Right lobe of liver (tissue), 6 donors: ENCODE data around the gene G3BP2. TPM values are rescaled to one million over a fixed set of nuclear protein-coding genes. Genes with fewer than 3 reads are reported as not detected.

ENCODE experiments used
- ATAC-seq, 4 donors: fragments of 200-7000 bp; cut with Tn5 transposase; one replicate each; pipeline ENCODE4 v1.9.1; 2020; ENCODE audit warnings: mild to moderate bottlenecking in 4 of 4, moderate library complexity in 4 of 4
- DNase-seq, 3 donors: peaks; one replicate each; pipeline ENCODE4 v3.0.0-alpha.2; 2020
- H3K27ac ChIP-seq, 3 donors: fragments of 200-600 bp; one replicate each; pipeline ENCODE4 v1.8.0; 2022
- H3K27me3 ChIP-seq, 2 donors: fragments of 200-600 bp; one replicate each; pipeline ENCODE4 v1.8.0; 2022
- H3K36me3 ChIP-seq, 4 donors: fragments of 200-600 bp; sonication (generic) in 1 of 4; one replicate each; pipeline versions ENCODE4 v1.5.1 to v1.8.0; 2017 to 2022; ENCODE audit warnings: control low read depth in 1 of 4
- H3K4me1 ChIP-seq, 4 donors: fragments of 200-600 bp; sonication (generic) in 1 of 4; one replicate each; pipeline versions ENCODE4 v1.5.1 to v1.8.0; 2017 to 2022; ENCODE audit warnings: control low read depth in 1 of 4
- H3K4me3 ChIP-seq, 3 donors: fragments of 200-600 bp; one replicate each; pipeline ENCODE4 v1.8.0; 2022
- H3K9me3 ChIP-seq, 4 donors: fragments of 200-600 bp; sonication (generic) in 1 of 4; one replicate each; pipeline versions ENCODE4 v1.5.1 to v1.8.0; 2017 to 2022; ENCODE audit warnings: control low read depth in 1 of 4
- POLR2A ChIP-seq: fragments of 450-650 bp; IDR thresholded peaks from one replicate; pipeline ENCODE4 v1.6.1; 2017; ENCODE audit warnings: antibody characterized with exemption, mild to moderate bottlenecking
- WGBS: methylation state at CpG from one replicate; pipeline ENCODE4 v1.1.6; 2018; ENCODE audit warnings: low coverage, low lambda C conversion rate; ENCODE audit not compliant: insufficient coverage; ENCODE audit errors: missing lambda C conversion rate; 5-methylcytosine and 5-hydroxymethylcytosine counted together
- intact Hi-C, 2 donors: fragments of 100-400 bp; cut with DNase I; formaldehyde crosslinking; loops; one replicate each; pipeline versions ENCODE4 v1.11.2 to v1.14.1; 2022
- total RNA-seq, 6 experiments: library from RNA; depleted of rRNA in 2 of 6; stranded (reverse); fragments of >200 nt in 2 of 6; fragmentation: NEBNext Ultra II Directional in 3 of 6; extraction: Animal tissue kit (Norgen Biotek cat#: 25700) in 3 of 6; gene quantifications; one replicate each; pipeline versions ENCODE4 v1.1.0 to v1.2.4, GENCODE V29; 2016 to 2023
- TF ChIP-seq, protein P1 (sequence below), 4 donors: fragments of 200-600 bp in 3 of 4; fragments of 450-650 bp in 1 of 4; IDR thresholded peaks; one replicate each; pipeline versions ENCODE4 v1.5.1 to v1.8.0; 2016 to 2022; ENCODE audit warnings: antibody characterized with exemption in 4 of 4, mild to moderate bottlenecking in 2 of 4
- donor health status: DM: no; HTN: yes; CAD: no.
- donor health status: DM: no; HTN: no; CAD: no.
- donor health status: DM: no; HTN: no; CAD: no.
- donor health status: DM: no; HTN: yes; CAD: no.
- donor health status: DM: no; HTN: yes; CAD: no.

G3BP2 gene
- total RNA-seq, 6 experiments from 2014 or later = 47.6 to 68.9 (median 64.5) TPM

DNA sequence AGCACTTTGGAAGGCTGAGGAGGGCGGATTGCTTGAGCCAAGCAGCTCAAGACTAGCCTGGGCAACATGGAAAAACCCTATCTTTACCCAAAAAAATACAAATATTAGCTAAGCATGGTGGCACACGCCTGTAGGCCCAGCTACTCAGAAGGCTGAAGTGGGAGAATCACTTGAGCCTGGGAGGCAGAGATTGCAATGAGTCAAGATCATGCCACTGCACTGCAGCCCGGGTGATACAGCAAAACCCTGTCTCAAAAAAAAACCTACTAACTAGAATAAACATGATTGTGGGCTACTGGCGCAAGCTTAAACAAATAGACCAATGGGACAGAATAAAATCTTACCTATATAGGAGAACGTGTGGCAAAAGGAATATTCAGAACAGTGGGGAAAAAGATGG is 50.2 kb downstream of the G3BP2 start:
- intact Hi-C loops = no loop called here
- ATAC-seq = no peak
- no peaks in the 10 kb centered on the region for H3K36me3 ChIP-seq
- WGBS = 82% methylated on average over 5 of the region's 5 CpGs
- H3K4me3 ChIP-seq = no peak overlapping the region
- no peaks in the 10 kb centered on the region for H3K4me1 ChIP-seq
- TF ChIP-seq, protein P1, sequence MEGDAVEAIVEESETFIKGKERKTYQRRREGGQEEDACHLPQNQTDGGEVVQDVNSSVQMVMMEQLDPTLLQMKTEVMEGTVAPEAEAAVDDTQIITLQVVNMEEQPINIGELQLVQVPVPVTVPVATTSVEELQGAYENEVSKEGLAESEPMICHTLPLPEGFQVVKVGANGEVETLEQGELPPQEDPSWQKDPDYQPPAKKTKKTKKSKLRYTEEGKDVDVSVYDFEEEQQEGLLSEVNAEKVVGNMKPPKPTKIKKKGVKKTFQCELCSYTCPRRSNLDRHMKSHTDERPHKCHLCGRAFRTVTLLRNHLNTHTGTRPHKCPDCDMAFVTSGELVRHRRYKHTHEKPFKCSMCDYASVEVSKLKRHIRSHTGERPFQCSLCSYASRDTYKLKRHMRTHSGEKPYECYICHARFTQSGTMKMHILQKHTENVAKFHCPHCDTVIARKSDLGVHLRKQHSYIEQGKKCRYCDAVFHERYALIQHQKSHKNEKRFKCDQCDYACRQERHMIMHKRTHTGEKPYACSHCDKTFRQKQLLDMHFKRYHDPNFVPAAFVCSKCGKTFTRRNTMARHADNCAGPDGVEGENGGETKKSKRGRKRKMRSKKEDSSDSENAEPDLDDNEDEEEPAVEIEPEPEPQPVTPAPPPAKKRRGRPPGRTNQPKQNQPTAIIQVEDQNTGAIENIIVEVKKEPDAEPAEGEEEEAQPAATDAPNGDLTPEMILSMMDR (IDR thresholded peaks at IDR 0.05) = no peak
- TF ChIP-seq POLR2A = no peak
- H3K27me3 ChIP-seq = no peaks in the 10 kb centered on the region
- H3K27ac ChIP-seq = no peak overlapping the region
- DNase-seq = no peak
- H3K9me3 ChIP-seq = no peaks in the 10 kb centered on the region

DNA sequence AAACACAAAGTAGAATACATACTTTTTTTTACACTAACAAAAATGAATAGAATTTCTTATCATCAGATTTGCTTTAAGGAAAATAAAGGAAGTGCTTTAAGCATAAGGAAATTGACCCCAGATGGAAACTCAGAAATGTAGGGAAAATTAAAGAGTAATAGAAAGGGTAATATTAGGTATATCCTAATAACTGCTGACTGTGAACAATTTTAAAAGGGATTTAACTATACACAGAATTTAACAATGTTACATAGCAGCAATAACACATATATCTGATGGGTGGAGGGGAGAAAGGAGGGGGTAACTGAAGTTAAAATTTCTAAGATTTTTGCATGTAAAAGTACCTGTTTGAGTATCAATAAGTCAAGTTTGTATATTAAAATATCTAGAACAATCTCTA is 51.5 kb downstream of the G3BP2 start:
- TF ChIP-seq POLR2A = no peak
- TF ChIP-seq, protein P1 (IDR thresholded peaks at IDR 0.05) = no peak
- Histone ChIP-seq H3K27ac (no peak overlapping the region), H3K4me3 (no peak overlapping the region), H3K36me3 (no peaks in the 10 kb centered on the region), H3K9me3 (no peaks in the 10 kb centered on the region), H3K4me1 (no peaks in the 10 kb centered on the region), H3K27me3 (no peaks in the 10 kb centered on the region)
- DNase-seq (no peak), ATAC-seq (no peak)
- intact Hi-C loops = no loop called here

DNA sequence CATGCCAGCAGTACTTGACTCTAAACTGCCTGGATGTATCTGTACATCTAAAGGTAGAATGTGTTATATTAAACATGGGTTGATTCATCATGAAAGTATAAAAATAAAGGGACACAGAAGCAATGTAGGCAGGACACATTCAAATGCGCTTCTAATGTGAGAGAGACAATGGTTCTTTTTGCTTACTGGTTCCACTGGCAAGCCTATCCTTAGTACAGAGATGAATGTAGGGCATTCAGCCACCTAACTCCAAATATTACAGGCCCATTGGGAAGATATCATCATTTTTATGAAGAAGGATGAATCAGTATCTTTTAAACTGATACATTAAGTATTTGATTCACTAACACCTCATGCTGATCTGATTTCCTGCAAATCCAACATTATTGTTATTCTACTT is 60.9 kb downstream of the G3BP2 start:
- Histone ChIP-seq H3K9me3 (no peaks in the 10 kb centered on the region), H3K36me3 (no peaks in the 10 kb centered on the region), H3K27ac (no peak overlapping the region), H3K4me3 (no peak overlapping the region), H3K27me3 (no peaks in the 10 kb centered on the region), H3K4me1 (no peaks in the 10 kb centered on the region)
- ATAC-seq = no peak
- TF ChIP-seq POLR2A = no peak
- TF ChIP-seq, protein P1 (IDR thresholded peaks at IDR 0.05) = no peak
- DNase-seq = no peak
- intact Hi-C loops = no loop called here
- 86% methylated on average over 1 of the region's 1 CpG for WGBS

DNA sequence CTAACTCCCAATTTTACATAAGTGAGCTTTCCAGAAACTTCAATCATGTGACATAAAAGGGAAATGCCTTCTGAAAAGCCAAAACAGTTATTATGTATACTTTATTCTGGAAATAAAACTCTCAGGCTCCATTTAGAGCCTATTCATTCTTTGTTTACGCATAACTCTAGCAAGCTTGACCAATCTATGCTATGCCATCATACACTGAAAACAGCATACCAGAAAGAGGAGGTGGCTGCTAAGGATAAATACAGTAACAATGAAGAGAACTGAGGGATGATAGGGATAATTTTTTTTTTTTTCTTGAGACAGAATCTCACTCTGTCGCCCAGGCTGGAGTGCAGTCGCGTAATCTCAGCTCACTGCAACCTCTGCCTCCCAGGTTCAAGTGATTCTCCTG is 67.3 kb downstream of the G3BP2 start:
- WGBS = 76% methylated on average over 3 of the region's 4 CpGs
- ATAC-seq (no peak), DNase-seq (no peak)
- no peaks in the 10 kb centered on the region for H3K9me3 ChIP-seq
- no peak overlapping the region for H3K27ac ChIP-seq
- H3K36me3 ChIP-seq = no peaks in the 10 kb centered on the region
- intact Hi-C loops = no loop called here
- no peak overlapping the region for H3K4me3 ChIP-seq
- TF ChIP-seq, protein P1 (IDR thresholded peaks at IDR 0.05) = no peak
- no peak for TF ChIP-seq POLR2A
- H3K27me3 ChIP-seq = no peaks in the 10 kb centered on the region
- H3K4me1 ChIP-seq = no peaks in the 10 kb centered on the region

DNA sequence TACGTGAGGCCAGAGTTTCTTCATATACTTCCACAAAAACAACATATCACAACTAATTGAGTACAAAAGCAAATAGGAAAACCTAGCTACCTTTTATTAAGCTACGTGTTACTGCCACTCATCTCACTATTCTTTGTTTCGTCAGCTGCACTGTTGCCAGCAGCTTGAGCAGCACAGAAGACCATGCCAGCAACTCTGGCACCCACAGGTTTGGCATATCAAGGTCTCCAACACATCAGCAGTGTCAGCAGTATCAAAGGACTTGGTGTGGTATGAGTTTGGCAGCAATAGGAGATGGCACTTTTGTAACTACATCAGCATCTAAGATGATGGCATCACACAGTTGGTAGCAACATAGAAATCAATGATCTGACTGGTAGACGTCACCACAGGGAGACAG is 73.6 kb downstream of the G3BP2 start:
- ATAC-seq (no peak), DNase-seq (no peak)
- Histone ChIP-seq H3K4me3 (no peak overlapping the region), H3K9me3 (no peaks in the 10 kb centered on the region), H3K4me1 (no peaks in the 10 kb centered on the region), H3K27me3 (no peaks in the 10 kb centered on the region), H3K27ac (no peak overlapping the region), H3K36me3 (no peaks in the 10 kb centered on the region)
- intact Hi-C loops = no loop called here
- TF ChIP-seq, protein P1 (IDR thresholded peaks at IDR 0.05) = no peak
- no peak for TF ChIP-seq POLR2A
- 84% methylated on average over 4 of the region's 4 CpGs for WGBS
